ENCODE data around the gene FAM114A1. TPM values are rescaled to one million over a fixed set of nuclear protein-coding genes. Genes with fewer than 3 reads are reported as not detected.

The FAM114A1 gene
- total and polyA plus RNA-seq, 4 donors, result 22.1 to 108 (median 53.9) TPM

DNA sequence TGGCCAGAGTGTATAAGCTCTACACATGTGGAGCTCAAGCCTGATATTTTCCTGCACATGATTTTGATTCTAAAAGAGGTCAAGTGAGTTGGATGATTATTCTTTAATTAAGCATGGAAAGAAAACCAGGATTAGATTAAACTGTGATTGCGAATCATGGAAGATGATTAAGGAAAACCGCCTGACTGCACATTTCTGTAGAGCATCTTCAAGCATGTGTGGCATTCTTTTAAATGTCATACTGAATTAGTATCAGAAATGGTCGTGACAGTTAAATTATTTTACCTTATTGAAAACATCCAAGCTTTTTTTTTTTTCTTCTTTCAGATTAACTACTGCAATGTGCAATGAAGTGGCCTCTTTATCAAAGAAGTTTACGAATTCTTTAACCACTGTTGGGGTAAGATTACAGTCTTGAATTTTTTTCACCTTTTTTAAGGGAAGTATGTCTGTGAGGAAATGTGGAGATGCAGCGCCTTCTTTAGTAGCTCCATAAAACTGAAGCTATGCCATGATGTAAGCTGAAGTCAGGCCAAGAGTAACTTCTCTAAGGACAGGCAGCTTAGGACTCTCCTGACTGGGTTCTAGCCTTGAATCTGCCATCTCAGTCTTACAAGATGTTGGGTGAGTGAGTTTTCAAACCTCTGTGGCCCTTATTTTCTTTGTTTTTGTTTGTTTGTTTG is 67.9 kb downstream of the FAM114A1 start:
- TF ChIP-seq, protein P1, sequence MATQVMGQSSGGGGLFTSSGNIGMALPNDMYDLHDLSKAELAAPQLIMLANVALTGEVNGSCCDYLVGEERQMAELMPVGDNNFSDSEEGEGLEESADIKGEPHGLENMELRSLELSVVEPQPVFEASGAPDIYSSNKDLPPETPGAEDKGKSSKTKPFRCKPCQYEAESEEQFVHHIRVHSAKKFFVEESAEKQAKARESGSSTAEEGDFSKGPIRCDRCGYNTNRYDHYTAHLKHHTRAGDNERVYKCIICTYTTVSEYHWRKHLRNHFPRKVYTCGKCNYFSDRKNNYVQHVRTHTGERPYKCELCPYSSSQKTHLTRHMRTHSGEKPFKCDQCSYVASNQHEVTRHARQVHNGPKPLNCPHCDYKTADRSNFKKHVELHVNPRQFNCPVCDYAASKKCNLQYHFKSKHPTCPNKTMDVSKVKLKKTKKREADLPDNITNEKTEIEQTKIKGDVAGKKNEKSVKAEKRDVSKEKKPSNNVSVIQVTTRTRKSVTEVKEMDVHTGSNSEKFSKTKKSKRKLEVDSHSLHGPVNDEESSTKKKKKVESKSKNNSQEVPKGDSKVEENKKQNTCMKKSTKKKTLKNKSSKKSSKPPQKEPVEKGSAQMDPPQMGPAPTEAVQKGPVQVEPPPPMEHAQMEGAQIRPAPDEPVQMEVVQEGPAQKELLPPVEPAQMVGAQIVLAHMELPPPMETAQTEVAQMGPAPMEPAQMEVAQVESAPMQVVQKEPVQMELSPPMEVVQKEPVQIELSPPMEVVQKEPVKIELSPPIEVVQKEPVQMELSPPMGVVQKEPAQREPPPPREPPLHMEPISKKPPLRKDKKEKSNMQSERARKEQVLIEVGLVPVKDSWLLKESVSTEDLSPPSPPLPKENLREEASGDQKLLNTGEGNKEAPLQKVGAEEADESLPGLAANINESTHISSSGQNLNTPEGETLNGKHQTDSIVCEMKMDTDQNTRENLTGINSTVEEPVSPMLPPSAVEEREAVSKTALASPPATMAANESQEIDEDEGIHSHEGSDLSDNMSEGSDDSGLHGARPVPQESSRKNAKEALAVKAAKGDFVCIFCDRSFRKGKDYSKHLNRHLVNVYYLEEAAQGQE (IDR thresholded peaks at IDR 0.05), result no peak
- no peak for TF ChIP-seq GABPA (IDR thresholded peaks at IDR 0.05 in 1 of 2, conservative IDR thresholded peaks at IDR 0.05 in 1 of 2)
- no peak for TF ChIP-seq SP1 (IDR thresholded peaks at IDR 0.05)
- TF ChIP-seq EGR1 (IDR thresholded peaks at IDR 0.05; ENCODE audit: low read depth in 2 of 2), result no peak
- no peak for TF ChIP-seq HNF4A (conservative IDR thresholded peaks at IDR 0.05)
- WGBS, result 93% methylated on average over 5 of the region's 5 CpGs
- H3K9ac ChIP-seq (ENCODE audit: low read depth in 1 of 2, low read length in 2 of 2), result no peak overlapping the region
- DNase-seq (ENCODE audit: low spot score), result no peak
- peaks cover 8 to 77% (median 51%) of the 10 kb centered on the region in 4 donors for H3K36me3 ChIP-seq (ENCODE audit: control insufficient read depth in 4 of 4, insufficient read depth in 3 of 4, low read depth in 1 of 4, low read length in 3 of 4)
- no peaks in the 10 kb centered on the region for H3K4me1 ChIP-seq (ENCODE audit: control insufficient read depth in 4 of 4, insufficient read depth in 4 of 4, low read length in 3 of 4)
- no peak overlapping the region for H3K27ac ChIP-seq (ENCODE audit: low read depth in 1 of 2, low read length in 2 of 2)
- H3K27me3 ChIP-seq (ENCODE audit: control insufficient read depth in 4 of 4, insufficient read depth in 4 of 4, low read length in 3 of 4), result no peaks in the 10 kb centered on the region
- H3K4me3 ChIP-seq (ENCODE audit: low read depth in 1 of 3, low read length in 3 of 3), result no peak overlapping the region
- H3K9me3 ChIP-seq (ENCODE audit: control insufficient read depth in 4 of 4, low read length in 3 of 4), result no peaks in the 10 kb centered on the region

DNA sequence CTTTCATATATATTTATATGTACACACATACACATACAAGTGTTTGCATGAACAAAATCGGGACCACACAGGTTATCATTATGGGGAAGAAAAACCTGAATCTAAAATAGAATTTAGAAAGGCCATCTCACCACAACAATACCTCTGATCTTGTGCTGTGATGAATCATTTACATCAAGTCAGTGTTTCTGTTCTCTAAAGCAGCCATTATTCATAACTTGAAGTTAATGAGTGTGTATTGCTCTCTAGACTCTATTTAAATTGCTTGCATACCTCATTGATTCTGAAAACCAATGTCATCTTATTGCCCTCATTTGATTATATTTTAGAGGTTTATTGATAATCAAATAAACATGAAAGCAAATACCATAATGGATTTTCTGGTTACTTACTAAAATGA is 71.6 kb downstream of the FAM114A1 start:
- no peaks in the 10 kb centered on the region for H3K9me3 ChIP-seq (ENCODE audit: control insufficient read depth in 4 of 4, low read length in 3 of 4)
- H3K36me3 ChIP-seq (ENCODE audit: control insufficient read depth in 4 of 4, insufficient read depth in 3 of 4, low read depth in 1 of 4, low read length in 3 of 4), result peaks cover 4 to 71% (median 34%) of the 10 kb centered on the region in 4 donors
- DNase-seq (ENCODE audit: low spot score), result no peak
- H3K9ac ChIP-seq (ENCODE audit: low read depth in 1 of 2, low read length in 2 of 2), result no peak overlapping the region
- WGBS, result 91% methylated on average over 1 of the region's 1 CpG
- H3K4me1 ChIP-seq (ENCODE audit: control insufficient read depth in 4 of 4, insufficient read depth in 4 of 4, low read length in 3 of 4), result no peaks in the 10 kb centered on the region
- TF ChIP-seq SP1 (IDR thresholded peaks at IDR 0.05) (no peak), HNF4G (IDR thresholded peaks at IDR 0.05) (no peak), GABPA (IDR thresholded peaks at IDR 0.05 in 1 of 2, conservative IDR thresholded peaks at IDR 0.05 in 1 of 2) (no peak), EGR1 (IDR thresholded peaks at IDR 0.05; ENCODE audit: low read depth in 2 of 2) (no peak), JUND (IDR thresholded peaks at IDR 0.05) (no peak), TAF1 (conservative IDR thresholded peaks at IDR 0.05) (no peak), RXRA (IDR thresholded peaks at IDR 0.05) (no peak), RAD21 (IDR thresholded peaks at IDR 0.05) (no peak)
- TF ChIP-seq, protein P1 (IDR thresholded peaks at IDR 0.05), result no peak
- TF ChIP-seq, protein P2, sequence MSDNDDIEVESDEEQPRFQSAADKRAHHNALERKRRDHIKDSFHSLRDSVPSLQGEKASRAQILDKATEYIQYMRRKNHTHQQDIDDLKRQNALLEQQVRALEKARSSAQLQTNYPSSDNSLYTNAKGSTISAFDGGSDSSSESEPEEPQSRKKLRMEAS (IDR thresholded peaks at IDR 0.05), result no peak
- H3K4me3 ChIP-seq (ENCODE audit: low read depth in 1 of 3, low read length in 3 of 3), result no peak overlapping the region
- H3K27me3 ChIP-seq (ENCODE audit: control insufficient read depth in 4 of 4, insufficient read depth in 4 of 4, low read length in 3 of 4), result no peaks in the 10 kb centered on the region
- no peak overlapping the region for H3K27ac ChIP-seq (ENCODE audit: low read depth in 1 of 2, low read length in 2 of 2)

Data from liver (tissue), 9 donors.